HCT116 (cell line): ENCODE measurements around the gene CRADD. TPM values are rescaled to one million over a fixed set of nuclear protein-coding genes. Genes with fewer than 3 reads are reported as not detected.

Source experiments
- ATAC-seq: fragments of 200-7000 bp; cut with Tn5 transposase; 2 replicates; pipeline ENCODE4 v1.9.1; 2020; ENCODE audit warnings: mild to moderate bottlenecking, moderate library complexity
- BruUV-seq: library from RNA; stranded (reverse); fragments of 400-500 nt; replicated peaks from 2 replicates; lab custom pipeline; 2021; lab: Mats Ljungman, UMichigan
- CTCF ChIA-PET: fragments of 300-600 bp; sonication (Branson Sonifier 250); formaldehyde crosslinking; loops from one replicate; lab custom pipeline; 2021; ENCODE audit warnings: antibody characterized with exemption; lab: Charles Lee
- POLR2A ChIA-PET: fragments of 300-600, 350-600 bp; sonication (Branson Sonifier 250); formaldehyde crosslinking; loops from one replicate; lab custom pipeline; 2021; ENCODE audit warnings: antibody characterized with exemption; lab: Charles Lee
- RAD21 ChIA-PET, 2 experiments: fragments of 300-600 bp; sonication (Branson Sonifier 250); formaldehyde crosslinking; loops; one replicate each; lab custom pipeline; 2023; ENCODE audit warnings: low total read pairs in 2 of 2; ENCODE audit not compliant: uncharacterized antibody in 2 of 2, unreplicated experiment in 2 of 2, low non-redundant PET in 1 of 2; lab: Charles Lee
- DNase-seq: peaks from one replicate; pipeline ENCODE4 v3.0.0-alpha.2; 2010; ENCODE audit warnings: low read depth, low spot score
- H2AFZ ChIP-seq: fragments of 200-600 bp; shearing (Covaris generic), sonication (generic); 2 replicates; pipeline ENCODE4 v1.6.1; 2017; ENCODE audit warnings: low read depth, mixed run types, mixed read lengths, antibody characterized with exemption, low read length; ENCODE audit not compliant: poor library complexity, severe bottlenecking
- H3K27ac ChIP-seq: 2 replicates; pipeline ENCODE4 v1.5.1; 2012; ENCODE audit warnings: low read depth, low read length
- H3K27me3 ChIP-seq: fragments of 200-600 bp; sonication (generic); 2 replicates; pipeline ENCODE4 v1.6.1; 2016; ENCODE audit warnings: mixed run types, low read length, mixed read lengths; ENCODE audit not compliant: insufficient read depth
- H3K36me3 ChIP-seq, 2 experiments: fragments of 200-500 bp in 1 of 2; fragments of 200-600 bp in 1 of 2; sonication (Bioruptor generic) in 1 of 2; sonication (generic) in 1 of 2; 2 replicates each; pipeline versions ENCODE4 v1.5.1 to v1.6.1; 2014 to 2016; ENCODE audit warnings: low read length in 2 of 2, inconsistent platforms in 1 of 2, mixed read lengths in 1 of 2, mixed run types in 1 of 2; ENCODE audit not compliant: insufficient read depth in 2 of 2, control insufficient read depth in 1 of 2
- H3K4me1 ChIP-seq, 2 experiments: fragments of 200-600 bp in 1 of 2; sonication (generic) in 1 of 2; 2 replicates each; pipeline versions ENCODE4 v1.5.1 to v1.6.1; 2012 to 2017; ENCODE audit warnings: low read length in 2 of 2, inconsistent platforms in 1 of 2, mild to moderate bottlenecking in 1 of 2, mixed read lengths in 1 of 2, mixed run types in 1 of 2, moderate library complexity in 1 of 2; ENCODE audit not compliant: insufficient read depth in 2 of 2, control insufficient read depth in 1 of 2
- H3K4me2 ChIP-seq: fragments of 200-600 bp; sonication (generic); 2 replicates; pipeline ENCODE4 v1.6.1; 2017; ENCODE audit warnings: mixed run types, low read length, mixed read lengths
- H3K4me3 ChIP-seq, 2 experiments: fragments of 200-600 bp in 1 of 2; sonication (generic) in 1 of 2; replicated peaks in 1 of 2; 2 replicates each; pipeline ENCODE4 v1.5.1; 2011 to 2016; ENCODE audit warnings: low read length in 2 of 2, control low read depth in 1 of 2, low read depth in 1 of 2, mild to moderate bottlenecking in 1 of 2, mixed read lengths in 1 of 2, mixed run types in 1 of 2
- H3K79me2 ChIP-seq: fragments of 200-600 bp; sonication (generic); 2 replicates; pipeline ENCODE4 v1.6.1; 2017; ENCODE audit warnings: mild to moderate bottlenecking, mixed run types, low read length, moderate library complexity, mixed read lengths; ENCODE audit not compliant: insufficient read depth
- H3K9ac ChIP-seq: fragments of 200-600 bp; sonication (generic); 2 replicates; pipeline ENCODE4 v1.6.1; 2016; ENCODE audit warnings: low read length, mixed read lengths
- H3K9me2 ChIP-seq: fragments of 200-600 bp; sonication (generic), shearing (Covaris generic); 2 replicates; pipeline ENCODE4 v1.6.1; 2017; ENCODE audit warnings: mixed run types, mild to moderate bottlenecking, moderate library complexity; ENCODE audit not compliant: insufficient read depth
- H3K9me3 ChIP-seq, 2 experiments: fragments of 200-500 bp in 1 of 2; fragments of 200-600 bp in 1 of 2; sonication (Bioruptor generic) in 1 of 2; sonication (generic) in 1 of 2; 2 replicates each; pipeline ENCODE4 v1.6.1; 2014 to 2017; ENCODE audit warnings: low read length in 2 of 2, mixed read lengths in 2 of 2, inconsistent platforms in 1 of 2, low read depth in 1 of 2, mild to moderate bottlenecking in 1 of 2, mixed run types in 1 of 2, moderate library complexity in 1 of 2; ENCODE audit not compliant: control insufficient read depth in 1 of 2, insufficient read depth in 1 of 2
- H4K20me1 ChIP-seq: fragments of 200-600 bp; sonication (generic), shearing (Covaris generic); 2 replicates; pipeline ENCODE4 v1.6.1; 2017; ENCODE audit warnings: mixed run types, mild to moderate bottlenecking, moderate library complexity; ENCODE audit not compliant: insufficient read depth
- CBX3 ChIP-seq: IDR thresholded peaks from 2 replicates; pipeline ENCODE4 v1.6.1; 2012; ENCODE audit warnings: low read depth
- CEBPB ChIP-seq: IDR thresholded peaks from 2 replicates; pipeline ENCODE4 v1.6.1; 2012; ENCODE audit warnings: low read depth
- EGR1 ChIP-seq: IDR thresholded peaks from 2 replicates; pipeline ENCODE4 v1.6.1; 2012; ENCODE audit warnings: low read depth
- ELF1 ChIP-seq: IDR thresholded peaks from 2 replicates; pipeline ENCODE4 v1.6.1; 2012; ENCODE audit warnings: low read depth, borderline replicate concordance
- FOSL1 ChIP-seq: IDR thresholded peaks from 2 replicates; pipeline ENCODE4 v1.6.1; 2012; ENCODE audit warnings: low read depth
- JUND ChIP-seq: IDR thresholded peaks from 2 replicates; pipeline ENCODE4 v1.6.1; 2012
- MAX ChIP-seq: IDR thresholded peaks from 2 replicates; pipeline ENCODE4 v1.6.1; 2012
- POLR2A ChIP-seq: IDR thresholded peaks from 2 replicates; pipeline ENCODE4 v1.7.0; 2011; ENCODE audit warnings: borderline replicate concordance; ENCODE audit not compliant: insufficient read depth, insufficient read length; ENCODE audit errors: extremely low read depth
- POLR2AphosphoS5 ChIP-seq: IDR thresholded peaks from 2 replicates; pipeline ENCODE4 v1.6.1; 2011; ENCODE audit warnings: mild to moderate bottlenecking, low read depth, low read length, moderate library complexity
- RAD21 ChIP-seq: IDR thresholded peaks from 2 replicates; pipeline ENCODE4 v1.6.1; 2012; ENCODE audit warnings: low read depth, mild to moderate bottlenecking
- REST ChIP-seq: IDR thresholded peaks from 2 replicates; pipeline ENCODE4 v1.6.1; 2012; ENCODE audit warnings: low read depth
- SIN3A ChIP-seq: IDR thresholded peaks from 2 replicates; pipeline ENCODE4 v1.6.1; 2012; ENCODE audit warnings: low read depth
- SP1 ChIP-seq: IDR thresholded peaks from 2 replicates; pipeline ENCODE4 v1.6.1; 2012; ENCODE audit warnings: low read depth
- SRF ChIP-seq: IDR thresholded peaks from 2 replicates; pipeline ENCODE4 v1.6.1; 2012; ENCODE audit warnings: low read depth
- TCF7L2 ChIP-seq: IDR thresholded peaks from 2 replicates; pipeline ENCODE4 v1.7.0; 2011; ENCODE audit warnings: borderline replicate concordance, inconsistent platforms; ENCODE audit not compliant: insufficient read depth, insufficient read length; ENCODE audit errors: extremely low read depth
- YY1 ChIP-seq: IDR thresholded peaks from 2 replicates; pipeline ENCODE4 v1.6.1; 2011; ENCODE audit warnings: low read length, low read depth, moderate library complexity, mild to moderate bottlenecking; ENCODE audit not compliant: insufficient replicate concordance; ENCODE audit errors: extremely low read depth
- ZBTB33 ChIP-seq: IDR thresholded peaks from 2 replicates; pipeline ENCODE4 v1.6.1; 2011; ENCODE audit warnings: mild to moderate bottlenecking, low read length, moderate library complexity; ENCODE audit not compliant: insufficient replicate concordance; ENCODE audit errors: extremely low read depth
- ZFX ChIP-seq: fragments of 450-650 bp; IDR thresholded peaks from 2 replicates; pipeline ENCODE4 v1.6.1; 2017
- ZNF274 ChIP-seq: fragments of 200-500 bp; sonication (Bioruptor generic); IDR thresholded peaks from 2 replicates; pipeline ENCODE4 v1.6.1; 2014; ENCODE audit warnings: mild to moderate bottlenecking, low read depth, low read length, inconsistent platforms
- intact Hi-C: fragments of 100-400 bp; cut with micrococcal nuclease; formaldehyde crosslinking; loops from 2 replicates; pipeline ENCODE4 v1.10.0; 2022
- total RNA-seq: library from RNA; stranded (reverse); gene quantifications from one replicate; pipeline ENCODE4 v1.2.1, GENCODE V29; 2021; ENCODE audit not compliant: unreplicated experiment

CRADD gene
- total RNA-seq, 1 experiment from 2014 or later: 12.2 TPM

GRCh38 chr12:93914281-93914680 is 237.1 kb downstream of the CRADD start:
- RAD21 ChIA-PET: no interaction called here
- intact Hi-C loops: no loop called here
- H3K9ac ChIP-seq: no peak overlapping the region
- ATAC-seq (no peak), DNase-seq (no peak)
- H4K20me1 ChIP-seq: no peaks in the 10 kb centered on the region
- CTCF ChIA-PET: no interaction called here
- no peak overlapping the region for H3K4me3 ChIP-seq
- no peaks in the 10 kb centered on the region for H3K27me3 ChIP-seq
- H3K4me1 ChIP-seq: no peaks in the 10 kb centered on the region
- H3K36me3 ChIP-seq: no peaks in the 10 kb centered on the region
- POLR2A ChIA-PET: no interaction called here
- no TSS peak for BruUV-seq
- H3K79me2 ChIP-seq: no peaks in the 10 kb centered on the region
- H2AFZ ChIP-seq: no peak overlapping the region
- H3K9me2 ChIP-seq: no peaks in the 10 kb centered on the region
- no peak overlapping the region for H3K27ac ChIP-seq
- no peak for TF ChIP-seq ZNF274
- TF ChIP-seq FOSL1: no peak
- no peak for TF ChIP-seq CEBPB
- no peak for TF ChIP-seq ZFX
- TF ChIP-seq REST: no peak
- no peak for TF ChIP-seq TCF7L2
- TF ChIP-seq RAD21: no peak
- TF ChIP-seq ELF1: no peak
- TF ChIP-seq SIN3A: no peak
- TF ChIP-seq YY1: no peak
- TF ChIP-seq ZBTB33: no peak
- no peak for TF ChIP-seq SP1
- no peak for TF ChIP-seq JUND
- TF ChIP-seq CBX3: no peak
- TF ChIP-seq POLR2AphosphoS5: no peak
- no peak for TF ChIP-seq SRF
- TF ChIP-seq POLR2A: no peak
- no peak for TF ChIP-seq EGR1
- TF ChIP-seq MAX: no peak
- H3K9me3 ChIP-seq: no peaks in the 10 kb centered on the region
- H3K4me2 ChIP-seq: no peak overlapping the region
